Smooth muscle cell (in vitro differentiated cells): ENCODE results near the gene SLC39A3. TPM values are rescaled to one million over a fixed set of nuclear protein-coding genes. Genes with fewer than 3 reads are reported as not detected.

Experiments
- DNase-seq: peaks from one replicate; lab custom pipeline; 2025; ENCODE audit not compliant: unreplicated experiment; lab: John Stamatoyannopoulos, UW
- H2AFZ ChIP-seq: fragments of 200-600 bp; sonication (generic); 2 replicates; pipeline ENCODE4 v1.6.0; 2016; ENCODE audit warnings: antibody characterized with exemption, low read depth, mild to moderate bottlenecking
- H3F3A ChIP-seq: fragments of 200-600 bp; sonication (generic); 2 replicates; pipeline ENCODE4 v1.6.0; 2017; ENCODE audit warnings: antibody characterized with exemption, low read depth
- H3K27ac ChIP-seq: fragments of 200-600 bp; sonication (generic); 2 replicates; pipeline ENCODE4 v1.5.1; 2016; ENCODE audit warnings: low read depth, mild to moderate bottlenecking
- H3K27me3 ChIP-seq: fragments of 200-600 bp; sonication (generic); 2 replicates; pipeline ENCODE4 v1.6.1; 2016; ENCODE audit warnings: low read depth, mild to moderate bottlenecking
- H3K36me3 ChIP-seq: fragments of 200-600 bp; sonication (generic); 2 replicates; pipeline ENCODE4 v1.5.1; 2016; ENCODE audit warnings: low read depth
- H3K4me1 ChIP-seq: fragments of 200-600 bp; sonication (generic); 2 replicates; pipeline ENCODE4 v1.5.1; 2016; ENCODE audit warnings: low read depth
- H3K4me2 ChIP-seq: fragments of 200-600 bp; sonication (generic); 2 replicates; pipeline ENCODE4 v1.6.0; 2016; ENCODE audit warnings: mild to moderate bottlenecking
- H3K4me3 ChIP-seq: fragments of 200-600 bp; sonication (generic); 2 replicates; pipeline ENCODE4 v1.5.1; 2016; ENCODE audit warnings: mild to moderate bottlenecking
- H3K79me2 ChIP-seq: fragments of 200-600 bp; sonication (generic); 2 replicates; pipeline ENCODE4 v1.6.0; 2016; ENCODE audit warnings: low read depth, mild to moderate bottlenecking
- H3K9ac ChIP-seq: fragments of 200-600 bp; sonication (generic); 2 replicates; pipeline ENCODE4 v1.6.0; 2016; ENCODE audit warnings: low read depth
- H3K9me3 ChIP-seq: fragments of 200-600 bp; sonication (generic); replicated peaks from 2 replicates; pipeline ENCODE4 v1.5.1; 2016; ENCODE audit warnings: low read depth
- H4K20me1 ChIP-seq: fragments of 200-600 bp; sonication (generic); 2 replicates; pipeline ENCODE4 v1.6.0; 2016; ENCODE audit warnings: low read depth
- CTCF ChIP-seq: fragments of 200-600 bp; sonication (generic); IDR thresholded peaks from 2 replicates; pipeline ENCODE4 v1.5.1; 2017; ENCODE audit warnings: borderline replicate concordance, mild to moderate bottlenecking, antibody characterized with exemption; ENCODE audit not compliant: insufficient read depth, poor library complexity, severe bottlenecking
- WGBS: methylation state at CpG from one replicate; pipeline ENCODE4 v1.1.7; 2016; ENCODE audit warnings: low lambda C conversion rate; 5-methylcytosine and 5-hydroxymethylcytosine counted together
- polyA plus RNA-seq: library from polyadenylated mRNA; unstranded; fragments of >200 nt; fragmentation: Nextera tagmentation; extraction: Ambion mirVana; gene quantifications from 2 replicates; pipeline ENCODE4 v1.2.1, GENCODE V29; 2016
- total RNA-seq: library from RNA; depleted of rRNA; stranded (reverse); fragments of >200 nt; gene quantifications from 2 replicates; pipeline ENCODE4 v1.2.3, GENCODE V29; 2014

SLC39A3 gene
- total and polyA plus RNA-seq, 2 experiments from 2014 or later, result 24.2 to 46.1 TPM

- Histone ChIP-seq H4K20me1 (peaks cover 6% of the 10 kb centered on the region), H3F3A (no peaks in the 10 kb centered on the region), H3K79me2 (no peaks in the 10 kb centered on the region), H3K9ac (no peak overlapping the region), H3K4me3 (no peak overlapping the region), H2AFZ (no peak overlapping the region), H3K9me3 (no peaks in the 10 kb centered on the region), H3K27ac (no peak overlapping the region), H3K36me3 (no peaks in the 10 kb centered on the region), H3K27me3 (no peaks in the 10 kb centered on the region), H3K4me1 (no peaks in the 10 kb centered on the region), H3K4me2 (no peak overlapping the region)
- WGBS, result 97% methylated on average over 7 of the region's 7 CpGs
- no peak for TF ChIP-seq CTCF
- DNase-seq, result no peak
These were observed 20.1 kb upstream of the SLC39A3 start for GRCh38 chr19:2759965-2760364.

- no peak overlapping the region for H3K4me3 ChIP-seq
- H4K20me1 ChIP-seq, result peaks cover 6% of the 10 kb centered on the region
- H2AFZ ChIP-seq, result no peak overlapping the region
- no peaks in the 10 kb centered on the region for H3K9me3 ChIP-seq
- no peak overlapping the region for H3K4me2 ChIP-seq
- H3K79me2 ChIP-seq, result no peaks in the 10 kb centered on the region
- WGBS, result 99% methylated on average over 17 of the region's 17 CpGs
- no peaks in the 10 kb centered on the region for H3K4me1 ChIP-seq
- H3F3A ChIP-seq, result no peaks in the 10 kb centered on the region
- no peaks in the 10 kb centered on the region for H3K36me3 ChIP-seq
- no peaks in the 10 kb centered on the region for H3K27me3 ChIP-seq
- DNase-seq, result no peak
- no peak for TF ChIP-seq CTCF
- H3K27ac ChIP-seq, result no peak overlapping the region
- no peak overlapping the region for H3K9ac ChIP-seq
These were observed 19.5 kb upstream of the SLC39A3 start for GRCh38 chr19:2759362-2759761.

GRCh38 chr19:2758601-2759313, 18.9 kb upstream of the SLC39A3 start:
- no peak overlapping the region for H2AFZ ChIP-seq
- WGBS, result 98% methylated on average over 17 of the region's 17 CpGs
- no peak overlapping the region for H3K9ac ChIP-seq
- H3K27me3 ChIP-seq, result no peaks in the 10 kb centered on the region
- H3K27ac ChIP-seq, result no peak overlapping the region
- no peaks in the 10 kb centered on the region for H3K9me3 ChIP-seq
- no peak for TF ChIP-seq CTCF
- peaks cover 6% of the 10 kb centered on the region for H4K20me1 ChIP-seq
- H3K4me3 ChIP-seq, result no peak overlapping the region
- H3K79me2 ChIP-seq, result no peaks in the 10 kb centered on the region
- no peaks in the 10 kb centered on the region for H3K36me3 ChIP-seq
- H3K4me1 ChIP-seq, result no peaks in the 10 kb centered on the region
- DNase-seq, result no peak
- H3K4me2 ChIP-seq, result no peak overlapping the region
- no peaks in the 10 kb centered on the region for H3F3A ChIP-seq
